Measurements from ENCODE around the gene FZD1.

DNA sequence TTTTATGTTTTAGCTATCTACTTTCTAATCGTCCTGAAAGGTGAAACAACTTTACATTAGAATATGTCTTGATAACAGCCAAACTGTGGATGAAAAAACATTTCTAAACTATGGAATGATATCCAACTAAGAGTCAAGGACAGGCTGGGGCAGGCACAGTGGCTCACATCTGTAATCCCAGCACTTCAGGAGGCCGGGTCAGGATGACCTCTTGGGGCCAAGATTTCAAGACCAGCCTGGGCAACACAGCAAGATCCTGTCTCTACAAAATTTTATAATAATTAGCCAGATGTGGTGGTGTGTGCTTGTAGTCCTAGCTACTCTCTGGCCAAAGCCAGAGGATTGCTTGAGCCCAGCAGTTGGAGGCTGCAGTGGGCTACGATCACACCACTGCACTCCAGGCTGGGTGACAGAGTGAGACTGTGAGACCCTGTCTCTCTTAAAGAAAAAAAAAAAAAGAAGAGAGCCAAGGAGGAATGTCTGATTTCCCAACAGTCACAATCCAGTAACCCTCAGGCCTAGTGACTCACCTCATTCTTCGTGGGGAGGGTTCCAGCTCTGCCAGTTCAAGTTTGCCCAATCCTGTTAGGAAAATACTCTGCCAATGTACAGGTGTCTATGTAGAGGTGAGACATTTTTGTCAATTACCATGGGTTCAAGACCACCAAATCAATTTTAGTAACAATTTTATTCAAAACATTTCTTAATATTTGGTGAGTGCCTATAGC, 14.6 kb upstream of the FZD1 start:
- TF ChIP-seq CTCF (IDR thresholded peaks at IDR 0.05 in 8 of 11, conservative IDR thresholded peaks at IDR 0.05 in 3 of 11) (no peak), POLR2A (IDR thresholded peaks at IDR 0.05) (no peak)
